Endodermal cell (in vitro differentiated cells): ENCODE data around the gene SOX5. TPM values are rescaled to one million over a fixed set of nuclear protein-coding genes. Genes with fewer than 3 reads are reported as not detected.

Experiments used
- DNase-seq: peaks from one replicate; pipeline ENCODE4 v3.0.0-alpha.2; 2017
- H3K27ac ChIP-seq: 2 replicates; pipeline ENCODE4 v1.5.1; 2013; ENCODE audit warnings: mild to moderate bottlenecking, low read depth, low read length, moderate library complexity
- H3K27me3 ChIP-seq: 2 replicates; pipeline ENCODE4 v1.6.1; 2013; ENCODE audit warnings: mild to moderate bottlenecking, low read length, moderate library complexity; ENCODE audit not compliant: insufficient read depth, control insufficient read depth, poor library complexity, severe bottlenecking
- H3K36me3 ChIP-seq: 2 replicates; pipeline ENCODE4 v1.7.0; 2013; ENCODE audit warnings: mild to moderate bottlenecking, low read length, moderate library complexity; ENCODE audit not compliant: control insufficient read depth, insufficient read depth
- H3K4me1 ChIP-seq: one replicate; pipeline ENCODE4 v1.7.0; 2013; ENCODE audit warnings: low read length; ENCODE audit not compliant: control insufficient read depth, insufficient read depth
- H3K4me3 ChIP-seq: 2 replicates; pipeline ENCODE4 v1.5.1; 2013; ENCODE audit warnings: mild to moderate bottlenecking, low read length, moderate library complexity
- H3K9ac ChIP-seq: 2 replicates; pipeline ENCODE4 v1.6.1; 2013; ENCODE audit warnings: mild to moderate bottlenecking, low read length, moderate library complexity; ENCODE audit not compliant: poor library complexity, severe bottlenecking; ENCODE audit errors: extremely low read depth
- H3K9me3 ChIP-seq: 2 replicates; pipeline ENCODE4 v1.6.1; 2013; ENCODE audit warnings: mild to moderate bottlenecking, low read length, moderate library complexity; ENCODE audit not compliant: control insufficient read depth
- H3K27ac Mint-ChIP-seq: 2 replicates; pipeline ENCODE4 v1.8.0; 2020; ENCODE audit warnings: mixed read lengths
- H3K27me3 Mint-ChIP-seq: 2 replicates; pipeline ENCODE4 v1.8.0; 2021; ENCODE audit warnings: mild to moderate bottlenecking, mixed read lengths; ENCODE audit not compliant: insufficient read depth
- H3K36me3 Mint-ChIP-seq: 2 replicates; pipeline ENCODE4 v1.8.0; 2020; ENCODE audit warnings: low read depth, mixed read lengths
- H3K4me1 Mint-ChIP-seq: 2 replicates; pipeline ENCODE4 v1.8.0; 2020; ENCODE audit warnings: mixed read lengths
- H3K4me3 Mint-ChIP-seq: 2 replicates; pipeline ENCODE4 v1.8.0; 2020; ENCODE audit warnings: mild to moderate bottlenecking, moderate library complexity, mixed read lengths
- H3K9me3 Mint-ChIP-seq: 2 replicates; pipeline ENCODE4 v1.8.0; 2020; ENCODE audit warnings: mild to moderate bottlenecking, mixed read lengths
- WGBS, 2 experiments: methylation state at CpG; one replicate each; pipeline versions ENCODE4 v1.1.5 to v1.1.7; 2013; ENCODE audit warnings: missing lambda C conversion rate in 2 of 2, mixed read lengths in 1 of 2; ENCODE audit not compliant: insufficient coverage in 1 of 2, insufficient read length in 1 of 2; 5-methylcytosine and 5-hydroxymethylcytosine counted together
- total RNA-seq, 2 donors: library from RNA; stranded (reverse); fragmentation: NEBNext Ultra II Directional in 1 of 2; extraction: Animal tissue kit (Norgen Biotek cat#: 25700) in 1 of 2; gene quantifications; 2 replicates in 1 of 2; 3 replicates in 1 of 2; pipeline ENCODE4 v1.2.1, GENCODE V29; 2021
- TF ChIP-seq, protein P1 (sequence below): fragments of 200-600 bp; sonication (generic); conservative IDR thresholded peaks from 2 replicates; pipeline ENCODE4 v1.5.0; 2021; ENCODE audit warnings: antibody characterized with exemption, mild to moderate bottlenecking

Gene SOX5
- total RNA-seq, 2 donors from 2014 or later = 6.8 to 30.7 TPM

GRCh38 chr12:23694307-23694706 is 255.2 kb downstream of the SOX5 start:
- Histone ChIP-seq H3K36me3 (no peaks in the 10 kb centered on the region), H3K4me3 (no peak overlapping the region), H3K9me3 (peaks cover 15% of the 10 kb centered on the region), H3K4me1 (peaks cover 6% of the 10 kb centered on the region), H3K27me3 (no peaks in the 10 kb centered on the region), H3K9ac (no peak overlapping the region), H3K27ac (no peak overlapping the region)
- H3K36me3 Mint-ChIP-seq = peaks cover 15% of the 10 kb centered on the region
- H3K4me3 Mint-ChIP-seq = no peak overlapping the region
- peaks cover 20% of the 10 kb centered on the region for H3K4me1 Mint-ChIP-seq
- DNase-seq = no peak
- TF ChIP-seq, protein P1, sequence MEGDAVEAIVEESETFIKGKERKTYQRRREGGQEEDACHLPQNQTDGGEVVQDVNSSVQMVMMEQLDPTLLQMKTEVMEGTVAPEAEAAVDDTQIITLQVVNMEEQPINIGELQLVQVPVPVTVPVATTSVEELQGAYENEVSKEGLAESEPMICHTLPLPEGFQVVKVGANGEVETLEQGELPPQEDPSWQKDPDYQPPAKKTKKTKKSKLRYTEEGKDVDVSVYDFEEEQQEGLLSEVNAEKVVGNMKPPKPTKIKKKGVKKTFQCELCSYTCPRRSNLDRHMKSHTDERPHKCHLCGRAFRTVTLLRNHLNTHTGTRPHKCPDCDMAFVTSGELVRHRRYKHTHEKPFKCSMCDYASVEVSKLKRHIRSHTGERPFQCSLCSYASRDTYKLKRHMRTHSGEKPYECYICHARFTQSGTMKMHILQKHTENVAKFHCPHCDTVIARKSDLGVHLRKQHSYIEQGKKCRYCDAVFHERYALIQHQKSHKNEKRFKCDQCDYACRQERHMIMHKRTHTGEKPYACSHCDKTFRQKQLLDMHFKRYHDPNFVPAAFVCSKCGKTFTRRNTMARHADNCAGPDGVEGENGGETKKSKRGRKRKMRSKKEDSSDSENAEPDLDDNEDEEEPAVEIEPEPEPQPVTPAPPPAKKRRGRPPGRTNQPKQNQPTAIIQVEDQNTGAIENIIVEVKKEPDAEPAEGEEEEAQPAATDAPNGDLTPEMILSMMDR = no peak
- H3K27me3 Mint-ChIP-seq = no peaks in the 10 kb centered on the region
- no peak overlapping the region for H3K27ac Mint-ChIP-seq
- peaks cover 20% of the 10 kb centered on the region for H3K9me3 Mint-ChIP-seq

GRCh38 chr12:23687947-23688346 is 261.5 kb downstream of the SOX5 start:
- Histone ChIP-seq H3K9ac (no peak overlapping the region), H3K27ac (no peak overlapping the region), H3K4me3 (no peak overlapping the region), H3K36me3 (no peaks in the 10 kb centered on the region), H3K27me3 (no peaks in the 10 kb centered on the region), H3K9me3 (no peaks in the 10 kb centered on the region), H3K4me1 (peaks cover 14% of the 10 kb centered on the region)
- Mint-ChIP-seq H3K27me3 (no peaks in the 10 kb centered on the region), H3K9me3 (no peaks in the 10 kb centered on the region), H3K4me1 (peaks cover 33% of the 10 kb centered on the region), H3K4me3 (no peak overlapping the region), H3K36me3 (peaks cover 1% of the 10 kb centered on the region), H3K27ac (no peak overlapping the region)
- TF ChIP-seq, protein P1 = no peak
- DNase-seq = no peak
- WGBS, 2 experiments = 83 to 100% methylated on average over 1 of the region's 1 CpG

- peaks cover 11% of the 10 kb centered on the region for H3K9me3 Mint-ChIP-seq
- no peak overlapping the region for H3K27ac Mint-ChIP-seq
- H3K27me3 ChIP-seq = no peaks in the 10 kb centered on the region
- H3K4me3 ChIP-seq = no peak overlapping the region
- TF ChIP-seq, protein P1 = no peak
- no peak overlapping the region for H3K9ac ChIP-seq
- peaks cover 8% of the 10 kb centered on the region for H3K9me3 ChIP-seq
- H3K36me3 ChIP-seq = no peaks in the 10 kb centered on the region
- peaks cover 8% of the 10 kb centered on the region for H3K36me3 Mint-ChIP-seq
- peaks cover 33% of the 10 kb centered on the region for H3K4me1 Mint-ChIP-seq
- DNase-seq = no peak
- no peak overlapping the region for H3K27ac ChIP-seq
- H3K4me3 Mint-ChIP-seq = no peak overlapping the region
- peaks cover 12% of the 10 kb centered on the region for H3K4me1 ChIP-seq
- H3K27me3 Mint-ChIP-seq = no peaks in the 10 kb centered on the region
Measured at GRCh38 chr12:23686095-23686494, 263.4 kb downstream of the SOX5 start.
